Tibial nerve (tissue), 3 donors: Measurements from ENCODE around the gene ERGIC2.

Source experiments
- CTCF ChIP-seq, 5 experiments: fragments of 200-600 bp in 3 of 5; fragments of 450-650 bp in 2 of 5; sonication (generic) in 3 of 5; IDR thresholded peaks; one replicate each; pipeline ENCODE4 v1.5.1; 2016 to 2019; ENCODE audit warnings: antibody characterized with exemption in 5 of 5, mild to moderate bottlenecking in 3 of 5, moderate library complexity in 2 of 5
- POLR2A ChIP-seq, 2 donors: fragments of 450-650 bp; IDR thresholded peaks; one replicate each; pipeline ENCODE4 v1.6.1; 2017; ENCODE audit warnings: antibody characterized with exemption in 2 of 2, mild to moderate bottlenecking in 2 of 2, moderate library complexity in 2 of 2

GRCh38 chr12:29301114-29301513, 79.9 kb downstream of the ERGIC2 start:
- TF ChIP-seq CTCF (IDR thresholded peaks at IDR 0.05): no peak
- TF ChIP-seq POLR2A (IDR thresholded peaks at IDR 0.05): no peak
